Calu3 (cell line): ENCODE data around the gene ADGRE2. TPM values are rescaled to one million over a fixed set of nuclear protein-coding genes. Genes with fewer than 3 reads are reported as not detected.
A peak's percentile ranks its signal among the peaks of the same experiment; 100 is the strongest.
"Not testable (repeated sequence)": the region's sequence is repeated elsewhere in the genome, so short reads cannot be mapped to it uniquely, and the experiment has no call there.

Experiments
- Bru-seq: library from RNA; stranded (reverse); fragments of 400-500 nt; gene quantifications from one replicate; lab custom pipeline; 2021; lab: Mats Ljungman, UMichigan
- BruChase-seq, 2 experiments: library from RNA; stranded (reverse); fragments of 400-500 nt; gene quantifications; one replicate each; lab custom pipeline; 2021; lab: Mats Ljungman, UMichigan
- BruUV-seq: library from RNA; stranded (reverse); fragments of 400-500 nt; replicated peaks from 2 replicates; lab custom pipeline; 2021; lab: Mats Ljungman, UMichigan
- CTCF ChIA-PET: fragments of 300-600 bp; sonication (Branson Sonifier 250); formaldehyde crosslinking; loops from one replicate; lab custom pipeline; 2022; ENCODE audit warnings: antibody characterized with exemption; lab: Charles Lee
- DNase-seq: peaks from one replicate; pipeline ENCODE4 v3.0.0; 2022
- H3K27ac Mint-ChIP-seq: one replicate; pipeline ENCODE4 v1.8.0; 2022; ENCODE audit warnings: mixed read lengths; ENCODE audit not compliant: unreplicated experiment
- H3K27me3 Mint-ChIP-seq: one replicate; pipeline ENCODE4 v1.8.0; 2022; ENCODE audit warnings: mixed read lengths; ENCODE audit not compliant: unreplicated experiment
- H3K36me3 Mint-ChIP-seq: one replicate; pipeline ENCODE4 v1.8.0; 2022; ENCODE audit warnings: mild to moderate bottlenecking, moderate library complexity, mixed read lengths; ENCODE audit not compliant: insufficient read depth, unreplicated experiment
- H3K4me1 Mint-ChIP-seq: one replicate; pipeline ENCODE4 v1.8.0; 2022; ENCODE audit warnings: mild to moderate bottlenecking, low read depth, mixed read lengths; ENCODE audit not compliant: unreplicated experiment
- H3K4me3 Mint-ChIP-seq: one replicate; pipeline ENCODE4 v1.8.0; 2022; ENCODE audit warnings: mild to moderate bottlenecking, low read depth, moderate library complexity, mixed read lengths; ENCODE audit not compliant: unreplicated experiment
- H3K9me3 Mint-ChIP-seq: one replicate; pipeline ENCODE4 v1.8.0; 2022; ENCODE audit warnings: low read depth, mixed read lengths; ENCODE audit not compliant: unreplicated experiment
- intact Hi-C: fragments of 100-400 bp; cut with micrococcal nuclease; formaldehyde crosslinking; loops from one replicate; pipeline ENCODE4 v1.10.0; 2022; ENCODE audit not compliant: unreplicated experiment
- long read RNA-seq: library from polyadenylated mRNA; stranded (forward); transcript quantifications from one replicate; pipeline ENCODE4 v2.0.0, GENCODE V29; 2022
- total RNA-seq: library from RNA; stranded (reverse); gene quantifications from 2 replicates; pipeline ENCODE4 v1.2.3, GENCODE V29; 2022
- TF ChIP-seq, protein P1 (sequence below): fragments of 200-600 bp; IDR thresholded peaks from one replicate; pipeline ENCODE4 v1.8.0; 2022; ENCODE audit warnings: antibody characterized with exemption; ENCODE audit not compliant: unreplicated experiment

ADGRE2 gene
- total RNA-seq (0.54 TPM in 1 of 2 replicates, not detected in the other), Bru-seq, nascent RNA (percentile 8 among the genes with signal in this experiment), BruChase-seq, experiment 1, labeled RNA remaining after a 6-hour chase (percentile 10 among the genes with signal in this experiment), BruChase-seq, experiment 2, labeled RNA remaining after a 2-hour chase (percentile 2 among the genes with signal in this experiment)
- long read RNA-seq = 0 reads

DNA sequence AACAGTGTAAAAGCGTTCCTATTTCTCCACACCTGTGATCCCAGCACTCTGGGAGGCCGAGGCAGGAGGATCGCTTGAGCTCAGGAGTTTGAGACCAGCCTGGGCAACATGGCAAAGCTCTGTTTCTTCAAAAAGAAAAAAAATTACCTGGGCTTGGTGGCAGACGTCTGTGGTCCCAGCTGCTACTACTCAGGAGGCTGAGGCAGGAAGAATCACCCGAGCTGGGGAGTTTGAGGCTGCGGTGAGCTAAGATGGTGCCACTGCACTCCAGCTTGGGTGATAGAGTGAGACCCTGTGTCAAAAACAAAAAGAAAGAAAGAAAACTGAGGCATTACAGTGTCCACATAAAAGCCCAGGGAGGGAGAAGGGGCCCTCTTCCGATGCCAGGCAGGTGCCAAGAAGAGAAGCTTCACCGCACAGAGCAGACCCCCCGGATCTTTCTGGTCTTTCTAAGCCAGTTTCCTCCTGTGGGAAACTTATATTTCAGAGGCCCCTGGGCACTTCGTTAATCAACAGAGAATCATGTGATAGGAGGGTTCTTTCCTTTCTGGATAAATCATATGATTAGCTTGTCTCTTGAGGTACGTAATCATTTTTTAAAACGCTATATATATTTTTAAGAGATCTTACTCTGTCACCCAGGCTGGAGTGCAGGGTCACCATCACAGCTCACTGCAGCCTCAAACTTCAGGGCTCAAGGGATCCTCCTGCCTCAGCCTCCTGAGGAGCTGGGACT, at the start of gene ADGRE2:
TSS of gene ADGRE2 (minus strand) at position 451 of the 736 bp plus-strand sequence. CDS start 1,804 bp downstream, outside the sequence.
- Mint-ChIP-seq H3K27me3 (peaks cover 42% of the 10 kb centered on the region), H3K36me3 (peaks cover 13% of the 10 kb centered on the region)
- H3K4me3 Mint-ChIP-seq, CTCF ChIA-PET, H3K9me3 Mint-ChIP-seq, BruUV-seq, intact Hi-C loops, H3K4me1 Mint-ChIP-seq, DNase-seq, H3K27ac Mint-ChIP-seq: not testable (repeated sequence)

DNA sequence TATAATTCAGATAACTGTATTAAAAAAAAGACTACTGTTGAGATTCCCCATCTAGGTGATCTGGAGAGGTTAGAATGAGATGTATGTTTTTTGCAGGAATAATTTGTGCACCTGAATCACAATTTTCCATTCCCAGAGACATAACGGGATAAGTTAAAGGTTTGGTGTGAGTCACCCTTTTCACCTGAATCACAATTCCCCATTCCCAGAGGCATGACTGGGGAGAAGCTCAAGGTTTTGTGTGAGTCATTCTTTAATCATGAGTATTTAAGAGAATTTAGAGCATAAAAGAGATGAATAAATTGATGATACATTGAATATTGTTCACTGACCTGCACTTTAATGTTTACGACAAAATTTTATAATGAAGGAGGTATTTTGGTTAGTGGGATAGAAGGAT, 47.6 kb upstream of the ADGRE2 start:
- TF ChIP-seq, protein P1, sequence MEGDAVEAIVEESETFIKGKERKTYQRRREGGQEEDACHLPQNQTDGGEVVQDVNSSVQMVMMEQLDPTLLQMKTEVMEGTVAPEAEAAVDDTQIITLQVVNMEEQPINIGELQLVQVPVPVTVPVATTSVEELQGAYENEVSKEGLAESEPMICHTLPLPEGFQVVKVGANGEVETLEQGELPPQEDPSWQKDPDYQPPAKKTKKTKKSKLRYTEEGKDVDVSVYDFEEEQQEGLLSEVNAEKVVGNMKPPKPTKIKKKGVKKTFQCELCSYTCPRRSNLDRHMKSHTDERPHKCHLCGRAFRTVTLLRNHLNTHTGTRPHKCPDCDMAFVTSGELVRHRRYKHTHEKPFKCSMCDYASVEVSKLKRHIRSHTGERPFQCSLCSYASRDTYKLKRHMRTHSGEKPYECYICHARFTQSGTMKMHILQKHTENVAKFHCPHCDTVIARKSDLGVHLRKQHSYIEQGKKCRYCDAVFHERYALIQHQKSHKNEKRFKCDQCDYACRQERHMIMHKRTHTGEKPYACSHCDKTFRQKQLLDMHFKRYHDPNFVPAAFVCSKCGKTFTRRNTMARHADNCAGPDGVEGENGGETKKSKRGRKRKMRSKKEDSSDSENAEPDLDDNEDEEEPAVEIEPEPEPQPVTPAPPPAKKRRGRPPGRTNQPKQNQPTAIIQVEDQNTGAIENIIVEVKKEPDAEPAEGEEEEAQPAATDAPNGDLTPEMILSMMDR = no peak
- CTCF ChIA-PET = interaction anchor here (0.6 kb wide), 1 partner anchor 30 kb away, joined by 6 read pairs; no protein-coding TSS in a partner anchor
- Mint-ChIP-seq H3K27ac (no peak overlapping the region), H3K9me3 (no peaks in the 10 kb centered on the region), H3K36me3 (no peaks in the 10 kb centered on the region), H3K4me3 (no peak overlapping the region), H3K4me1 (no peaks in the 10 kb centered on the region), H3K27me3 (peaks cover 68% of the 10 kb centered on the region)
- DNase-seq = no peak
- intact Hi-C loops = no loop called here
- no TSS peak for BruUV-seq

DNA sequence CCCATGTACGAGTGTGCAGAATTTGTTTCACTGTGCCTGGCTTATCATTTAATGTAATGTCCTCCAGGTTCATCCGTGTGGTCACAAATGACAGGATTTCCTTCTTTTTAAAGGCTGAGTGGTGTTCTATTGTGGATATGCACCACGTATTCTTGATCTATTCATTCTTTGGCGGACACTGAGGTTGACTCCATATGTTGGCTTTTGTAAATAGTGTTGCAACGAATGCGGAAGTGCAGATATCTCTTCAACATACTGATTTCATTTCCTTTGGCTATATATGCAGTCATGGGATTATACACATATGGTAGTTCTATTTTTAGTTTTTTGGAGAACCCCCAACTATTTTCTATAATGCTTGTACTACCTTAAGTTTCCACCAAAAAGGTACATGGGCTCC, 43.6 kb upstream of the ADGRE2 start:
- CTCF ChIA-PET = no interaction called here
- TF ChIP-seq, protein P1 = no peak
- Mint-ChIP-seq H3K4me1 (no peaks in the 10 kb centered on the region), H3K27ac (no peak overlapping the region), H3K36me3 (no peaks in the 10 kb centered on the region), H3K27me3 (peaks cover 39% of the 10 kb centered on the region), H3K9me3 (no peaks in the 10 kb centered on the region), H3K4me3 (no peak overlapping the region)
- no TSS peak for BruUV-seq
- intact Hi-C loops = no loop called here
- no peak for DNase-seq

DNA sequence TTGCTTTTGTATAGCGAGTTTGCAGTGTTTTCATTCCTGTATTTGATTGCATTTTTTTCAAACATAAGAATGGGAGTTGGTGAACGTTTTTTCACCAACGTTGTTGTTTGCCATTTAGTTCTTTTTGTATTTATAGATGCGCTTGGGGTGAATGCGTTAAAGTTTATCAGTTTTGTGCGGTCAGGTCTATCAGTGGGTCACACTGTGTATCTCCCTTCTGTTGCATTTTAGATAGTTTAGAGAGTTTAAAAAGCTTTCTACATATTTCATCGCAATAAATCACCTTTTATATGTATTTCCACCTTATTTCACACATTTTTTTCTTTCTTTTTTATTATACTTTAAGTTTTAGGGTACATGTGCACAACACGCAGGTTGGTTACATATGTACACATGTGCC, 40.2 kb upstream of the ADGRE2 start:
- Mint-ChIP-seq H3K9me3 (no peaks in the 10 kb centered on the region), H3K4me1 (no peaks in the 10 kb centered on the region)
- CTCF ChIA-PET = no interaction called here

More for the DNA sequence above, 40.2 kb upstream of the ADGRE2 start:
- BruUV-seq = no TSS peak
- Mint-ChIP-seq H3K27me3 (peaks cover 25% of the 10 kb centered on the region), H3K4me3 (no peak overlapping the region), H3K36me3 (no peaks in the 10 kb centered on the region), H3K27ac (no peak overlapping the region)
- intact Hi-C loops = no loop called here
- TF ChIP-seq, protein P1 = no peak
- DNase-seq = no peak
